Bronchial epithelial cell (primary cell): ENCODE results near the gene PTS. TPM values are rescaled to one million over a fixed set of nuclear protein-coding genes. Genes with fewer than 3 reads are reported as not detected.

ENCODE experiments used
- DNase-seq: peaks from one replicate; pipeline ENCODE4 v3.0.0-alpha.2; 2010; ENCODE audit warnings: low read depth
- FAIRE-seq: peaks from 2 replicates; lab custom pipeline; 2011; peaks lifted over from hg19 to GRCh38; lab: Jason Lieb, UNC
- H3K27me3 ChIP-seq: 2 replicates; pipeline ENCODE4 v1.5.1; 2011; ENCODE audit warnings: low read length; ENCODE audit not compliant: control insufficient read depth, insufficient read depth
- H3K36me3 ChIP-seq: 2 replicates; pipeline ENCODE4 v1.5.1; 2011; ENCODE audit warnings: low read length; ENCODE audit not compliant: control insufficient read depth, insufficient read depth
- H3K4me3 ChIP-seq: 2 replicates; pipeline ENCODE4 v1.5.1; 2011; ENCODE audit warnings: mild to moderate bottlenecking, low read depth, low read length, control low read depth
- total RNA-seq: library from RNA; depleted of rRNA; stranded (reverse); fragments of >200 nt; gene quantifications from 2 replicates; pipeline ENCODE4 v1.2.1, GENCODE V29; 2014
- TF ChIP-seq, protein P1 (sequence below): IDR thresholded peaks from 2 replicates; pipeline ENCODE4 v1.5.1; 2011; ENCODE audit warnings: mild to moderate bottlenecking, moderate library complexity, low read length, control low read depth, inconsistent platforms; ENCODE audit not compliant: insufficient read depth, severe bottlenecking

PTS gene
- total RNA-seq, 1 donor from 2014 or later: 68.4 TPM

- H3K4me3 ChIP-seq: no peak overlapping the region
- TF ChIP-seq, protein P1, sequence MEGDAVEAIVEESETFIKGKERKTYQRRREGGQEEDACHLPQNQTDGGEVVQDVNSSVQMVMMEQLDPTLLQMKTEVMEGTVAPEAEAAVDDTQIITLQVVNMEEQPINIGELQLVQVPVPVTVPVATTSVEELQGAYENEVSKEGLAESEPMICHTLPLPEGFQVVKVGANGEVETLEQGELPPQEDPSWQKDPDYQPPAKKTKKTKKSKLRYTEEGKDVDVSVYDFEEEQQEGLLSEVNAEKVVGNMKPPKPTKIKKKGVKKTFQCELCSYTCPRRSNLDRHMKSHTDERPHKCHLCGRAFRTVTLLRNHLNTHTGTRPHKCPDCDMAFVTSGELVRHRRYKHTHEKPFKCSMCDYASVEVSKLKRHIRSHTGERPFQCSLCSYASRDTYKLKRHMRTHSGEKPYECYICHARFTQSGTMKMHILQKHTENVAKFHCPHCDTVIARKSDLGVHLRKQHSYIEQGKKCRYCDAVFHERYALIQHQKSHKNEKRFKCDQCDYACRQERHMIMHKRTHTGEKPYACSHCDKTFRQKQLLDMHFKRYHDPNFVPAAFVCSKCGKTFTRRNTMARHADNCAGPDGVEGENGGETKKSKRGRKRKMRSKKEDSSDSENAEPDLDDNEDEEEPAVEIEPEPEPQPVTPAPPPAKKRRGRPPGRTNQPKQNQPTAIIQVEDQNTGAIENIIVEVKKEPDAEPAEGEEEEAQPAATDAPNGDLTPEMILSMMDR: no peak
- no peak for DNase-seq
- H3K36me3 ChIP-seq: no peaks in the 10 kb centered on the region
- FAIRE-seq: no peak
- no peaks in the 10 kb centered on the region for H3K27me3 ChIP-seq
Measured at GRCh38 chr11:112273066-112273465, 46.8 kb downstream of the PTS start.

- no peaks in the 10 kb centered on the region for H3K27me3 ChIP-seq
- DNase-seq (no peak), FAIRE-seq (no peak)
- TF ChIP-seq, protein P1: no peak
- H3K4me3 ChIP-seq: no peak overlapping the region
- no peaks in the 10 kb centered on the region for H3K36me3 ChIP-seq
Measured at GRCh38 chr11:112274007-112274783, 48.0 kb downstream of the PTS start.

DNA sequence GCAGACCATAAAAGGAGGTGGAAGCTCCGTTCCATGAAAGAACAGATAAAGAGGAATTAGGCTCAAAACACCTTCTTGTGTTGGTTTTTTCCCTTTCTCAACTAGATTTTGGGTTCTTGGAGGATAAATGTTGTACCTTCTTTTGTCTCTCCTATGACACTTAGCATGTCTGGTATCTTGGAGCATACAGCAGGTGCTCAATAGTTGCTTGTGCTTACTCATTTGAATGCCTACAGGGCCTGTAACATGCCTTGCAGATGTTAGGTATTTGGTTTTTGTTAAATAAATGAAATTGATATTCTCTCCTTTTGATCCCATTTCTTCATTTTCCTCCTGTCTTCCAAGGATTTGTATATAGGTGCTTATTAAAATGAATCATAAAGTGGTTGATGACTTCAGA is 50.8 kb downstream of the PTS start:
- Histone ChIP-seq H3K4me3 (no peak overlapping the region), H3K36me3 (no peaks in the 10 kb centered on the region), H3K27me3 (no peaks in the 10 kb centered on the region)
- no peak for FAIRE-seq
- DNase-seq: no peak
- TF ChIP-seq, protein P1: no peak

GRCh38 chr11:112277941-112278340 is 51.7 kb downstream of the PTS start:
- DNase-seq: no peak

DNA sequence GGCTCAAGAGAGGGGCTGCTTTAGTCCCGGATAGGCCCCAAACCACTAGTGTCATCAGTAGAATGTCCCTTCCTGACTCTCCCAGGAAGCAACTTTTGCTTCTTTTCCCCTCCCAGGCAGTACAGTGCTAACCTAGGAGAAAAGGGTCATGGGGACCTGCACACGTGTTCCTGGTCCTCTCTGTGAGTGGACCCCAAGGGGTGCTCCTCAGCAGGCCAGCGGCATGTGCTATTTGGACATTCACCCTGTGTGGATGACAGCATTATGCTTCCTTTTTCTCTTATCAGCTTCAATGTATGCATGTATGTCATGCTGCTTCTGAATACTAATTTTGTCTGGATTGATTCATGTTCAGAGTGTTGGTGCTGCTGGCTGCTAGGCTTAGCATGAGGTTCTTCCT is 52.6 kb downstream of the PTS start:
- Histone ChIP-seq H3K4me3 (no peak overlapping the region), H3K36me3 (no peaks in the 10 kb centered on the region), H3K27me3 (no peaks in the 10 kb centered on the region)
- DNase-seq (no peak), FAIRE-seq (no peak)
- TF ChIP-seq, protein P1: no peak

More at GRCh38 chr11:112277941-112278340, 51.7 kb downstream of the PTS start:
- TF ChIP-seq, protein P1: no peak
- no peak for FAIRE-seq
- H3K4me3 ChIP-seq: no peak overlapping the region
- H3K36me3 ChIP-seq: no peaks in the 10 kb centered on the region
- H3K27me3 ChIP-seq: no peaks in the 10 kb centered on the region
